ENCODE results near the gene DRAXIN. TPM values are rescaled to one million over a fixed set of nuclear protein-coding genes. Genes with fewer than 3 reads are reported as not detected.

DRAXIN gene
- total RNA-seq, 1 donor from 2014 or later = 0.24 TPM

- Histone ChIP-seq H3K36me3 (peaks cover 61% of the 10 kb centered on the region), H3K4me1 (peaks cover 11% of the 10 kb centered on the region), H3K27ac (no peak overlapping the region), H3K4me3 (no peak overlapping the region), H3K27me3 (ENCODE audit: low read depth) (no peaks in the 10 kb centered on the region), H3K9me3 (no peaks in the 10 kb centered on the region)
- intact Hi-C loops (cut with DNase I) = no loop called here
- ATAC-seq = no peak
- TF ChIP-seq, protein P1, sequence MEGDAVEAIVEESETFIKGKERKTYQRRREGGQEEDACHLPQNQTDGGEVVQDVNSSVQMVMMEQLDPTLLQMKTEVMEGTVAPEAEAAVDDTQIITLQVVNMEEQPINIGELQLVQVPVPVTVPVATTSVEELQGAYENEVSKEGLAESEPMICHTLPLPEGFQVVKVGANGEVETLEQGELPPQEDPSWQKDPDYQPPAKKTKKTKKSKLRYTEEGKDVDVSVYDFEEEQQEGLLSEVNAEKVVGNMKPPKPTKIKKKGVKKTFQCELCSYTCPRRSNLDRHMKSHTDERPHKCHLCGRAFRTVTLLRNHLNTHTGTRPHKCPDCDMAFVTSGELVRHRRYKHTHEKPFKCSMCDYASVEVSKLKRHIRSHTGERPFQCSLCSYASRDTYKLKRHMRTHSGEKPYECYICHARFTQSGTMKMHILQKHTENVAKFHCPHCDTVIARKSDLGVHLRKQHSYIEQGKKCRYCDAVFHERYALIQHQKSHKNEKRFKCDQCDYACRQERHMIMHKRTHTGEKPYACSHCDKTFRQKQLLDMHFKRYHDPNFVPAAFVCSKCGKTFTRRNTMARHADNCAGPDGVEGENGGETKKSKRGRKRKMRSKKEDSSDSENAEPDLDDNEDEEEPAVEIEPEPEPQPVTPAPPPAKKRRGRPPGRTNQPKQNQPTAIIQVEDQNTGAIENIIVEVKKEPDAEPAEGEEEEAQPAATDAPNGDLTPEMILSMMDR (IDR thresholded peaks at IDR 0.05) = no peak
- DNase-seq = no peak
These were observed 16.2 kb upstream of the DRAXIN start for GRCh38 chr1:11675325-11675724.

DNA sequence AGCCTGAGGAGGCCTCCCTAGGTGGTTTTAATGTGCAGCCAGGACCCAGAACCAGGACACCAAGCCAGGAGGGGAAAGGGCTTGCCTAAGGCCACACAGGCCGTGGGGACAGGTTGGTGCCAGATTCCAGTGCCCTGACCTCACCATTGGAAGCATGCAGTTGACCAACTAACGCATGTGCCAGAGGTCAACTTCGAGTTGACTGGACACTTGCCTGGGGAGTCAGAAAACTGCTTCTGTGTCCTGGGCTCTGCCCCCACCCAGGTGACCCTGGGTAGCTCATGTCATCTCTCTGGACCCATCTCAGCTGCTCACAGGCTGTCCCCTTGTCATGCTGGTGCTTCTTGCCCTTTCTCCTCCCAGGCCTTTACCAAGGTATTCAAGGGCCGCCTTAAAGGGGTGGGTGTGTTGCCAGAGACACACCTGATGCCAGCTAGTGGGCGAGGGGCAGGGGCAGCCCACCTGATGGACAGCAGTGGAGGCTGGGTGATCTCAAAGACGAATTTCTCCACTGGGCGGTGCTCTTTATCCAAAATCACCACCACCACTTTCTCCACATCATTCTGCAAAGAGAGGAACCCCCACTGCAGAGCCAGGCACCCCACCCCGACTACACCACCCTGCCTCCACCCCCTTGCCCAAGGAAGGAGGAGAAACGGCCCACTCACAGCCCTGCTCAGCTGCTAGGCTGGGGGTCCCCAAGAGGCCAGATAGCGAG lies 15.0 kb upstream of the DRAXIN start:
- Histone ChIP-seq H3K4me1 (peaks cover 9% of the 10 kb centered on the region), H3K36me3 (peaks cover 55% of the 10 kb centered on the region), H3K27ac (no peak overlapping the region), H3K9me3 (no peaks in the 10 kb centered on the region), H3K4me3 (no peak overlapping the region), H3K27me3 (ENCODE audit: low read depth) (no peaks in the 10 kb centered on the region)
- ATAC-seq (no peak), DNase-seq (no peak)
- intact Hi-C loops (cut with DNase I) = no loop called here
- TF ChIP-seq, protein P1 (IDR thresholded peaks at IDR 0.05) = no peak

- intact Hi-C loops (cut with DNase I) = no loop called here
- no peak overlapping the region for H3K4me3 ChIP-seq
- no peaks in the 10 kb centered on the region for H3K27me3 ChIP-seq (ENCODE audit: low read depth)
- no peaks in the 10 kb centered on the region for H3K9me3 ChIP-seq
- no peak overlapping the region for H3K27ac ChIP-seq
- DNase-seq (no peak), ATAC-seq (no peak)
- peaks cover 14% of the 10 kb centered on the region for H3K4me1 ChIP-seq
- peaks cover 38% of the 10 kb centered on the region for H3K36me3 ChIP-seq
- TF ChIP-seq, protein P1 (IDR thresholded peaks at IDR 0.05) = no peak
These were observed 13.1 kb upstream of the DRAXIN start for GRCh38 chr1:11678442-11678841.

DNA sequence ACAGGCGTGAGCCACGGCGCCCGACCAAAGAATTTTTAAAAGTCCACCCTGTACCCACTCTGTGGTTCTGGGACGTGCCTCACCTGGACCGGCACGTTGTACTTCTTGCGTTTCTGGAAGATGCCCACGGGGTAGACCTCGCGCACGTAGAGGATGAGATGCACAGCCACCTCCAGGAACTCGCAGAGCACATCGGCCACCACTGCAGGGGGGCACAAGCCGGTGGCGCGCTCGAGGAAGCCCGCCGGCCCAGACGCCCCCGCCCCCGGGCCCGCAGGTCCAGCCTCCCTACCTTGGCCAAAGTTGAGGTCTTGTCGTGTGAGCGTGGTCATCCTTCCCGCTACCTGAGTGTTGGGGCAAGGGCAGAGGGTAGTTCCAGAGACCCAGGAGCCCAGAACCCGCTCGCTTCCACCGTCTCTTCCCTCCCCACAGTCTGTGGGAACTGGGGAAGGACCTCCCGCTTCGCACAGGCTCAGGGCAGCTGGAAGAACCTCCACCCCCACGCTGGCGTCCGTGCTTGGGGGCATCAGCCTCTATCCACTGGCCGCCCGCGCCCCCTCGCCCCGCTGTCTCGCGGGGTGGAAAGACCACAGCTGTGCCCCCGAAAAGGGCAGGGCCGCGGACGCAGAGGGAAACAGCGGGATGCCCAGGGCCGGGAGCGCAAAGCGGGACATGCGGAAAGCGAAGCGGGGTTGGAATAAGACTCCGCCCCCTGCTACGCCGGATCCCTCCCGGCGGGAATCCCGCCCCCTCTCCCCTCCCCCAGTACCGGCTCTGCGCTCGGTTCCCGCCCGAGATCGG lies 11.0 kb upstream of the DRAXIN start:
- DNase-seq (no peak), ATAC-seq (peak; percentile 56 to 82)
- Histone ChIP-seq H3K27ac (peak overlapping the region; percentile 80), H3K4me3 (peak overlapping the region; percentile 84), H3K27me3 (ENCODE audit: low read depth) (peaks cover 3% of the 10 kb centered on the region), H3K36me3 (peaks cover 20% of the 10 kb centered on the region), H3K4me1 (peaks cover 14% of the 10 kb centered on the region), H3K9me3 (no peaks in the 10 kb centered on the region)
- TF ChIP-seq, protein P1 (IDR thresholded peaks at IDR 0.05) = no peak
- intact Hi-C loops (cut with DNase I) = no loop called here

DNA sequence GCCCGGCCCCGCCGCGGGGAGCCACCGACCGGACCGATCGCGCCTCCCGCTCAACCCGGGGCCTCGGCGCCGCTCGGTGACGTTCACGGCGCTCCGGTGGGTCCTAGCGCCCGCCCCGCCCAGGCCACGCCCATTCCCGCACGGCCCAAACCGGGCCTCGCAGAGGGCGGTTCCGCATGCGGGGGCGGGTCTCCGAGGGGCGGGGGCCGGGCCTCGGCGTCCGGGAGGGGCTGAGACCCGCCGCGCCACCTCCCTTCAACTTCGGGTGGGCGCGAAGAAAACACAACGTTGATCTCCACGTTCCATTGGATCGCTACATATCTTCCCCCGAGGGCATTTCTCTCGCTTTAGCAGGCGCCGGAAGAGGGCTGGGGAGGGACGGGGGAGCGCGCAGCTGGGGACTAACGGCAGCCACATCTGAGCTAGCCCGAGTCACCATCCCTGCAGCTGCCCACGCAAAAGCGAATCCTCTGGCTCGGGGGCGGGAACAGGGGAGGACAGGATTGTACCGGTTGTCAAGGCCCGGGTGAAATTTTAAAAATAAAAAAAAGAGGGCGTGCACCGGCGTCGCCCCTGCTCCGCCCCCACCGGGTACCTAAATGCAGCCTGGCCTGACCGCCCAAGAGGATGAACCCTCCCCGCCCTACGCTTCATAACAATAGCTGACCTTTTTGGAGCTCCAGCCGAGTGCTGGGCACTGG lies 10.3 kb upstream of the DRAXIN start, which contains the start of gene MAD2L2:
MAD2L2 (minus strand) TSS at position 78 of the 701 bp plus-strand sequence. CDS start 547 bp downstream, outside the sequence.
- H3K27ac ChIP-seq = peak within 1 kb of the TSS; percentile 80
- H3K27me3 ChIP-seq (ENCODE audit: low read depth) = peaks cover 4% of the 10 kb centered on the region
- peak within 1 kb of the TSS; percentile 84 for H3K4me3 ChIP-seq
- DNase-seq (peak; percentile 91), ATAC-seq (peak; percentile 98 to 99)
- TF ChIP-seq, protein P1 (IDR thresholded peaks at IDR 0.05) = no peak
- no peaks in the 10 kb centered on the region for H3K9me3 ChIP-seq
- intact Hi-C loops (cut with DNase I) = no loop called here
- peaks cover 14% of the 10 kb centered on the region for H3K4me1 ChIP-seq
- peaks cover 13% of the 10 kb centered on the region for H3K36me3 ChIP-seq
